NCI-H2227 treated with DMSO at 0.1 percent for 48 hours (cell line): ENCODE measurements around the gene AUTS2.

ENCODE experiments used
- DNase-seq: peaks from one replicate; lab custom pipeline; 2025; lab: John Stamatoyannopoulos, UW

Gene AUTS2

GRCh38 chr7:70132852-70133690, 534.8 kb downstream of the AUTS2 start:
- DNase-seq, result peak; percentile 29

GRCh38 chr7:70134029-70134770, 535.9 kb downstream of the AUTS2 start:
- DNase-seq, result peak; percentile 24

GRCh38 chr7:70135656-70136055, 537.4 kb downstream of the AUTS2 start:
- DNase-seq, result no peak

GRCh38 chr7:70137126-70137525, 538.9 kb downstream of the AUTS2 start:
- no peak for DNase-seq

GRCh38 chr7:70142247-70142932, 544.1 kb downstream of the AUTS2 start:
- DNase-seq, result no peak

GRCh38 chr7:70143075-70144044, 545.1 kb downstream of the AUTS2 start:
- DNase-seq, result peak; percentile 64

- DNase-seq, result no peak
These were observed 550.7 kb downstream of the AUTS2 start for GRCh38 chr7:70148997-70149396.

GRCh38 chr7:70152313-70152712, 554.0 kb downstream of the AUTS2 start:
- no peak for DNase-seq

- peak; percentile 54 for DNase-seq
These were observed 555.7 kb downstream of the AUTS2 start for GRCh38 chr7:70153933-70154332.

- DNase-seq, result no peak
These were observed 556.4 kb downstream of the AUTS2 start for GRCh38 chr7:70154521-70155180.

GRCh38 chr7:70156057-70156456, 557.8 kb downstream of the AUTS2 start:
- no peak for DNase-seq

- DNase-seq, result no peak
These were observed 560.8 kb downstream of the AUTS2 start for GRCh38 chr7:70159121-70159520.

GRCh38 chr7:70165477-70166170, 567.3 kb downstream of the AUTS2 start:
- DNase-seq, result no peak

GRCh38 chr7:70171369-70171920, 573.2 kb downstream of the AUTS2 start:
- no peak for DNase-seq

GRCh38 chr7:70177166-70177565, 578.9 kb downstream of the AUTS2 start:
- DNase-seq, result no peak

- DNase-seq, result no peak
These were observed 579.9 kb downstream of the AUTS2 start for GRCh38 chr7:70178211-70178610.

GRCh38 chr7:70178787-70179186, 580.5 kb downstream of the AUTS2 start:
- DNase-seq, result no peak

- DNase-seq, result no peak
These were observed 584.2 kb downstream of the AUTS2 start for GRCh38 chr7:70182521-70182920.

- peak; percentile 98 for DNase-seq
These were observed 585.0 kb downstream of the AUTS2 start for GRCh38 chr7:70183278-70183677.
